Activated naive CD4-positive, alpha-beta T cell treated with anti-CD3 and anti-CD28 coated beads, Interleukin-2, amount 50 U/mL, for 72 hours (primary cell): Measurements from ENCODE around the gene BMP8A. TPM values are rescaled to one million over a fixed set of nuclear protein-coding genes. Genes with fewer than 3 reads are reported as not detected.
"Not testable (repeated sequence)": the region's sequence is repeated elsewhere in the genome, so short reads cannot be mapped to it uniquely, and the experiment has no call there.

Experiments used
- ATAC-seq, 2 donors: fragments of 150-1000 bp; cut with Tn5 transposase; 2 replicates each; pipeline ENCODE4 v1.10.0; 2021; ENCODE audit warnings: mild to moderate bottlenecking in 2 of 2, moderate library complexity in 2 of 2
- DNase-seq, 2 donors: peaks; one replicate each; pipeline ENCODE4 v3.0.0; 2021 to 2022; ENCODE audit warnings: low spot score in 2 of 2
- H3K27ac Mint-ChIP-seq, 2 donors: one replicate each; pipeline ENCODE4 v1.8.0; 2022; ENCODE audit warnings: mild to moderate bottlenecking in 2 of 2, mixed read lengths in 2 of 2
- H3K36me3 Mint-ChIP-seq, 2 donors: one replicate each; pipeline ENCODE4 v1.8.0; 2022; ENCODE audit warnings: mixed read lengths in 2 of 2
- H3K9me3 Mint-ChIP-seq, 2 donors: one replicate each; pipeline ENCODE4 v1.8.0; 2022; ENCODE audit warnings: mixed read lengths in 2 of 2
- total RNA-seq, 2 donors: library from RNA; stranded (reverse); gene quantifications; one replicate each; pipeline ENCODE4 v1.2.3, GENCODE V29; 2022

BMP8A gene, protein sequence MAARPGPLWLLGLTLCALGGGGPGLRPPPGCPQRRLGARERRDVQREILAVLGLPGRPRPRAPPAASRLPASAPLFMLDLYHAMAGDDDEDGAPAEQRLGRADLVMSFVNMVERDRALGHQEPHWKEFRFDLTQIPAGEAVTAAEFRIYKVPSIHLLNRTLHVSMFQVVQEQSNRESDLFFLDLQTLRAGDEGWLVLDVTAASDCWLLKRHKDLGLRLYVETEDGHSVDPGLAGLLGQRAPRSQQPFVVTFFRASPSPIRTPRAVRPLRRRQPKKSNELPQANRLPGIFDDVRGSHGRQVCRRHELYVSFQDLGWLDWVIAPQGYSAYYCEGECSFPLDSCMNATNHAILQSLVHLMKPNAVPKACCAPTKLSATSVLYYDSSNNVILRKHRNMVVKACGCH
- total RNA-seq, result under 1 TPM in 1 of 2 donors, not detected in 1; 0.14 TPM

- H3K36me3 Mint-ChIP-seq, result no peaks in the 10 kb centered on the region
- no peaks in the 10 kb centered on the region for H3K9me3 Mint-ChIP-seq
- DNase-seq (peak; percentile 68 to 78), ATAC-seq (peak; percentile 84 to 85)
- H3K27ac Mint-ChIP-seq, result peak within 1 kb of the TSS in 1 of 2 donors; percentile 82
Observed at GRCh38 chr1:39491146-39491921, at the start of gene BMP8A. Gene BMP8A (plus strand): TSS chr1:39491636. CDS start chr1:39491992, 356 bp downstream.

- Mint-ChIP-seq H3K36me3 (peaks cover 24 to 30% of the 10 kb centered on the region in 2 donors), H3K27ac (no peak overlapping the region)
- no peak for ATAC-seq
Observed at GRCh38 chr1:39441797-39442196, 49.6 kb upstream of the BMP8A start.

DNA sequence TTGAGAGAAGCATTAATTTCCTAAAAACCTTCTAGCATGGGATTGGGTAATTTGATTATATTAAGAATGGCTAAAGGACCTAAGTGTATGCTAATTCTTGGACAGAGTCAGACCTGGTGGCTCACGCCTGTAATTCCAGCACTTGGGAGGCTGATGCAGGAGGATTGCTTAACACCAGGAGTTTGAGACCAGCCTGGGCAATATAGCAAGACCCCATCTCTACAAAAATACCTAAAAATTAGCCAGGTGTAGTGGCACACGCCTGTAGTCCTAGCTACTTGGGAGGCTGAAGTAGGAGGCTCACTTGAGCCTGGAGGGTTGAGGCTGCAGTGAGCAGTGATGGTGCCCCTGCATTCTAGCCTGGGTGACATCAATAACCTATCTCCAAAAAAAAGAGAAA is 45.9 kb upstream of the BMP8A start:
- no peak for ATAC-seq
- no peaks in the 10 kb centered on the region for H3K9me3 Mint-ChIP-seq
- DNase-seq, result no peak
- peak overlapping the region in 1 of 2 donors; percentile 60 for H3K27ac Mint-ChIP-seq
- peaks cover 19 to 34% of the 10 kb centered on the region in 2 donors for H3K36me3 Mint-ChIP-seq

More at GRCh38 chr1:39441797-39442196, 49.6 kb upstream of the BMP8A start:
- no peak for DNase-seq
- no peaks in the 10 kb centered on the region for H3K9me3 Mint-ChIP-seq

DNA sequence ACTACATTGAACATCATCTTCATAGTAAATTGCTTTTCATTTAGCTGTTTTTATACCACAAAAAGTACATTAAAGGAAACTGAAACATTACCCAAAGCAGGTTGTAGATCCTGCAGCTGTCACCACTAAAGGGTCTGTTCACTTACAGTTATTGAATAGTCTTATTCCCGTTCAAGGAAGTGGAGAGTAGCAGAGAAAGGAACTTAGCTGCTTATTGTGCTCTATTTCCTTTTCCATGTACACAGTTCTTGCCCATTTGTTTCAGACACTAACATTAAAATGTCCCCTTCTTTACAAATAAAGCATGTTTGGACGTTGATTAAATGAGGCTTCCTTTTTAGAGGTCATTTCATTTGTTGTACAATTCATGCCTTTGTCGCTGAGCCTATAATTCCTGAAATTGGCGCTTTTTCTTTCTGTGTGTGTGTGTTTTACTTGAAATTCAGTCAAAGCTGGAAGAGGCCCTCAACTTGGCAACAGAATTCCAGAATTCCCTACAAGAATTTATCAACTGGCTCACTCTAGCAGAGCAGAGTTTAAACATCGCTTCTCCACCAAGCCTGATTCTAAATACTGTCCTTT is 44.4 kb upstream of the BMP8A start:
- DNase-seq, result no peak
- Mint-ChIP-seq H3K36me3 (peaks cover 17 to 39% of the 10 kb centered on the region in 2 donors), H3K27ac (peak overlapping the region in 1 of 2 donors; percentile 57), H3K9me3 (no peaks in the 10 kb centered on the region)
- no peak for ATAC-seq

- not testable (repeated sequence) for H3K27ac Mint-ChIP-seq, ATAC-seq
- peaks cover 11 to 26% of the 10 kb centered on the region in 2 donors for H3K36me3 Mint-ChIP-seq
Observed at GRCh38 chr1:39450041-39450440, 41.4 kb upstream of the BMP8A start.

DNA sequence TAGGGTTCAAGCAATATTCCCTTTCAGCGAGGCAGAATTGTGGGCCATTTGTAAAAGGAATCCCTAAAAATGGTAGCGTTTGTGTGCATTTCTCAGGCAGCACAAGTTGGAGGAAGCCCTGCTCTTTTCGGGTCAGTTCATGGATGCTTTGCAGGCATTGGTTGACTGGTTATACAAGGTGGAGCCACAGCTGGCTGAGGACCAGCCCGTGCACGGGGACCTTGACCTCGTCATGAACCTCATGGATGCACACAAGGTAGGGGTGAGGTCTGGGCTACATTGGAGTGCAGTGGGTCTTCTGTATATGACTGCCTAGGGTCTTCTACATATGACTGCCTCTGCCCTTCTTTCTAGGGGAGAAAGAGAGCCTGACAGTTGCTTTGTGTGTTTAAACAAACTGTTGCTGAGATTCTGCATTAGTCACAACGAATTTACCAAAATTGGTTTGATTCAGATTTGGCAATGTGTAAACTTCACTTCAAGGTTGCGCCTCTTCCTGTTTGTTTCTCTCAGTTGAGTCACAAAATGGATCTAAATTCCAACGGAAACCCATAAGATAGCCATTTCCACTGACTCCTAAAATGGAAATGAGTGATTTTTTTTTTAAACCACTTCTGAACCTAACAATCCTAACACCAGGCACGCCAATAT is 40.4 kb upstream of the BMP8A start:
- DNase-seq (no peak), ATAC-seq (peak in 1 of 2 donors; percentile 26)
- peaks cover 11 to 22% of the 10 kb centered on the region in 2 donors for H3K36me3 Mint-ChIP-seq
- peak overlapping the region; percentile 51 to 56 for H3K27ac Mint-ChIP-seq
- no peaks in the 10 kb centered on the region for H3K9me3 Mint-ChIP-seq

More at GRCh38 chr1:39450041-39450440, 41.4 kb upstream of the BMP8A start:
- DNase-seq, H3K9me3 Mint-ChIP-seq: not testable (repeated sequence)

DNA sequence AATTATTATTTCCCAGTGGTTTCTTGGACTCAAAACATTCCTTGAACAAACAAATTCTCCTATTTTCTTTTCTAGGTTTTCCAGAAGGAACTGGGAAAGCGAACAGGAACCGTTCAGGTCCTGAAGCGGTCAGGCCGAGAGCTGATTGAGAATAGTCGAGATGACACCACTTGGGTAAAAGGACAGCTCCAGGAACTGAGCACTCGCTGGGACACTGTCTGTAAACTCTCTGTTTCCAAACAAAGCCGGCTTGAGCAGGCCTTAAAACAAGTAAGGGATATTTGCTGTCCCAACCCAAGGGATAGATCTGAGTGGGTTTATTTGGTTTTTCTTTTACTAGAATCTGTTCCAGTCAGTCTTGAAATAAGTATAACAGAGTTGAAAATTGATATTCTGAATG is 39.4 kb upstream of the BMP8A start:
- Mint-ChIP-seq H3K36me3 (peaks cover 11 to 21% of the 10 kb centered on the region in 2 donors), H3K27ac (peak overlapping the region; percentile 51 to 86), H3K9me3 (no peaks in the 10 kb centered on the region)
- DNase-seq (no peak), ATAC-seq (no peak)

DNA sequence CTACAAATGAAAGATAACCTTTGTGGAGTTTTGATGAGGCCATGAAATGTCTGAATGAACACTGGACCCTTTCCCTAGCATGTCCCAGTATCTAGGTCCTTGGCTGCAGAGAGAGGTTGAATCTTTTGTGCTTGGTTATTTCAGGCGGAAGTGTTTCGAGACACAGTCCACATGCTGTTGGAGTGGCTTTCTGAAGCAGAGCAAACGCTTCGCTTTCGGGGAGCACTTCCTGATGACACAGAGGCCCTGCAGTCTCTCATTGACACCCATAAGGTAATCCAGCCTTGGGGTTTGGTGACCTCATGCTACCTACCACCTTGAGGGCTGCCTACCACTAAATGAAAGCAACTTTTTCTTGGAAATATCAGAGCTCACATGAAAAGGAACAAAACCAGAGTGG is 38.9 kb upstream of the BMP8A start:
- no peak for DNase-seq
- no peak overlapping the region for H3K27ac Mint-ChIP-seq
- ATAC-seq, result peak in 1 of 2 donors; percentile 37
- H3K36me3 Mint-ChIP-seq, result peaks cover 11 to 16% of the 10 kb centered on the region in 2 donors
- H3K9me3 Mint-ChIP-seq, result no peaks in the 10 kb centered on the region

GRCh38 chr1:39453603-39454002 is 37.8 kb upstream of the BMP8A start:
- DNase-seq (no peak), ATAC-seq (no peak)
- Mint-ChIP-seq H3K36me3 (peaks cover 12 to 16% of the 10 kb centered on the region in 2 donors), H3K9me3 (no peaks in the 10 kb centered on the region), H3K27ac (peak overlapping the region in 1 of 2 donors; percentile 51)

DNA sequence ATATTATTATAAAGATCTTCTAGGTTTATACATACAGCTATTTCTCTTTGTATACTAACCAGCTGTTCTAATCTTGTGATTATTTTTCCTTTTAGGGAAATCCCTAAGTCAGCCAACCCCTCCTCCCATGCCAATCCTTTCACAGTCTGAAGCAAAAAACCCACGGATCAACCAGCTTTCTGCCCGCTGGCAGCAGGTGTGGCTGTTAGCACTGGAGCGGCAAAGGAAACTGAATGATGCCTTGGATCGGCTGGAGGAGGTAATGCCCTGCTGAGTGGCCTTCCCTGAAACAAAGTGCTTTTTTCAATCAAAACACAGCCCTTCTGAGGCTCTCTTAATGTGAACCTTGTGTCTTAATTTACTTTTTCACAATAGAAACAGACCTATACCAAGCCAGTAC is 32.4 kb upstream of the BMP8A start:
- DNase-seq (no peak), ATAC-seq (no peak)
- Mint-ChIP-seq H3K9me3 (no peaks in the 10 kb centered on the region), H3K36me3 (peaks cover 7 to 17% of the 10 kb centered on the region in 2 donors), H3K27ac (no peak overlapping the region)

DNA sequence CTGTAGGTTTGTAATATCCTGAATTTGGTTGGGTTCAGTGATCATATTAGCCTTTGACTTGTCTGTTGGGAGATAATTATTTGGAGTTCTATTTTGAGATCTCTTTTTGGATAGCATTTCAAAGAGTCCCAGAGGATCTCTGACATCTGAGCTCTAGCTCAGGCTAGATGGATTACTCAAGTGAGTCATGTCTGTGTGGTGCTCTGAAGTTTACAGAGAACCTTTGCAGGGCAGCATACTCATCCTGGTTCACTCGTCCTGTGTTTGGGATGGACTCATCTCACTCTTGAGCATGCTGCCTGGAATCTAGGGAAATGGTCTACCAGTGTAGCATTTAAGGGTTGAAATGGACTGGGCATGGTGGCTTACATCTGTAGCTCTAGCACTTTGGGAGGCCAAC is 29.4 kb upstream of the BMP8A start:
- H3K36me3 Mint-ChIP-seq, result peaks cover 7 to 17% of the 10 kb centered on the region in 2 donors
- peak overlapping the region in 1 of 2 donors; percentile 62 for H3K27ac Mint-ChIP-seq
- DNase-seq, result no peak
- H3K9me3 Mint-ChIP-seq, result no peaks in the 10 kb centered on the region
- ATAC-seq, result no peak

DNA sequence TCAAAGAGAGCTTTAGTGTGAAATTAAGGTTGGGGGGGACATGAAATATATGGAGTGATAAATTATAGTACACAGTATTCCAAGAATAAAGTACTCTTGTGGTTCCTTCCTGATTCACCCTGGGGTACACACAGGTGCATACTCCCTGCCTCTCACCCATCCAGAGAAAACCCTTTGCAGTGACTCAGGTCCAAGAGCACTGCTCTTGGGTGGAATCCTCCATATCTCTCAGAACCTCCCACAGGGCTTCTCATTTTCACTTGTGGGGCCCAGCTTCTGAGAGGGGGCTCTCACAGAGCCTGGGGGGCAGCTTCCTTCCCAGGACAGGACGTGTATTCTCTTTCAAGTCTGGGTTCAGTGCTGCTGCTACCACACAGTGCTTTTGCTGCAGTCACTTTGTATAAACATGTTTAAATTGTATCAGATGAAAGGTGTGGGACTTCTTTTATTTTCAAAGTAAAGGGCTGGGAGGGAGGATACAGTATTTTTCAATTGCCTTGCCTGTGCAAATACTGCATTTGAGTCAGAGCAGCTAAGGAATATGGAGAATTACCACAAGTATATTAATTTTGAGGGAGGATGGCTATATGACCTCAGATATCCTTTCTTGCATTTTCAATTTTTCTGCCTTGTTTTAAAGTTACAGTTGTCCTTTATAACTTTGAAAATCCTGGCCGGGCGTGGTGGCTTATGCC is 24.9 kb upstream of the BMP8A start:
- peak in 1 of 2 donors; percentile 32 for ATAC-seq
- no peak for DNase-seq
- Mint-ChIP-seq H3K36me3 (peaks cover 12 to 13% of the 10 kb centered on the region in 2 donors), H3K9me3 (no peaks in the 10 kb centered on the region), H3K27ac (peak overlapping the region; percentile 37 to 52)

GRCh38 chr1:39467108-39467720 is 24.2 kb upstream of the BMP8A start:
- H3K36me3 Mint-ChIP-seq, ATAC-seq, H3K9me3 Mint-ChIP-seq, DNase-seq: not testable (repeated sequence)
- H3K27ac Mint-ChIP-seq, result peak overlapping the region in 1 of 2 donors; percentile 53

GRCh38 chr1:39469150-39469549 is 22.3 kb upstream of the BMP8A start:
- ATAC-seq, result no peak
- Mint-ChIP-seq H3K27ac (peak overlapping the region in 1 of 2 donors; percentile 5), H3K36me3 (peaks cover 8 to 11% of the 10 kb centered on the region in 2 donors)

DNA sequence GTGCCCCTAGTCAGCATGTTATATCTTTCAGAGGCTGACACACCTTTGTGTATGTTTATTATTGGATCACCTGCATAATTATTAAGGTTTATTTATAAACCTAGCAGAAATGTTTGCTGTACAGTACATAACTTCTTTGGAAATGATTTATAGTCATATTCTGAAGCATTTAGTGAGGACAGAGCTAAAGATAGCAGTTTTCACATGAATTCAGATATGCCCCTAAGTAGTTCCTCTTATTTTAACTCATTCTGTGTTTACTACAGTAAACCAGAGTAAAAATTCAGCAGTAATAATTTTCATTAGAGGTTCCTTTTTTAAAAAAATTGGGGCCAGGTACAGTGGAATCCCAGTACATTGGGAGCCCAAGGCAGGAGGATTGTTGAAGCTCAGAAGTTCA is 21.4 kb upstream of the BMP8A start:
- peak overlapping the region in 1 of 2 donors; percentile 33 for H3K27ac Mint-ChIP-seq
- H3K9me3 Mint-ChIP-seq, result no peaks in the 10 kb centered on the region
- ATAC-seq (no peak), DNase-seq (no peak)
- H3K36me3 Mint-ChIP-seq, result peaks cover 8 to 11% of the 10 kb centered on the region in 2 donors

More at GRCh38 chr1:39469150-39469549, 22.3 kb upstream of the BMP8A start:
- no peak for DNase-seq
- no peaks in the 10 kb centered on the region for H3K9me3 Mint-ChIP-seq
